ENCODE measurements around the gene PDE1C.
"Not testable (repeated sequence)": the region's sequence is repeated elsewhere in the genome, so short reads cannot be mapped to it uniquely, and the experiment has no call there.

The PDE1C gene

GRCh38 chr7:32042900-32043299, 27.3 kb downstream of the PDE1C start:
- no peak for DNase-seq

GRCh38 chr7:32039000-32039756, 31.0 kb downstream of the PDE1C start:
- no peak for DNase-seq

DNA sequence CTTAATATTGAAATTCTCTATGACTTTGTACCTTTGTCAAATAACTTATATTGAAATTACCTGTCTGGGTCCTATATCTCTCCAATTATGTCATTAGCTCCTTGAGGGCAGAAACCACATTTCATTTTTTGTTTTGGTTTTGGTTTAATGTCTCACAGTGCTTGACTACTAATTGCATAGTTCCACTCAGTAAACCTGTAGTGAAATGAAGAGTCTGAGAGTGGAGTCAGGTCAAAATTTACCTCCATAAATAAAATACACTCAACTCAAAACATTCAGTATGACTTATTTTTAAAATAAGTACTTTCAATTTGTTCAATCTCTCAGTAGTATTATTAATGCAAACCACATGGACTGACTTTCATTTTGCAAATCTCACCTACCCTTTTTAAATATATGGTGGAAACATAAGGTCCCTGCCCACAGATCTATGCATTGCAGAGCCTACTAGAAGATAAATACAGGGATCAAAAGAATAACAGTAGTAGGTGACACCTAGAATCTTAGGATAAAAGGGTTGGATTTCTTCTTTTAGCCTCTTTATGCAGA, 32.5 kb downstream of the PDE1C start:
- DNase-seq, result no peak

DNA sequence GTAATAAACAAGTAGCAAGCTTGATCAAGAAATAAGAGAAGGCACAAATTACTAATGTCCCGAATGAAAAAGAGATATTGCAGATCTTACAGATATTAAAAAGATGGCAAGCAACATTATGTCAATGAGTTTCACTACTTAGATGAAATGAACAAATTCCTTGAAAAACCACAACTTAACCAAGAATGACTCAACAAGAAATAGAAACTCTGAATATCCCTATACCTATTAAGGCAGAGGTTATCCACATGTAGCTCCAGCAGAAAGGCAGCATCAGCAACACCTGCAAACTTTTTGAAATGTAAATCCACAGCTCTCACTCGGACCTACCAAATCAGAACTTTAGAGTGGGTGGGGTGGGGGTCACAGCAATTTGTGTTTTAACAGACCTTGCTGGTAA, 33.6 kb downstream of the PDE1C start:
- DNase-seq, result no peak

- no peak for DNase-seq
These were observed 36.2 kb downstream of the PDE1C start for GRCh38 chr7:32034052-32034451.

DNA sequence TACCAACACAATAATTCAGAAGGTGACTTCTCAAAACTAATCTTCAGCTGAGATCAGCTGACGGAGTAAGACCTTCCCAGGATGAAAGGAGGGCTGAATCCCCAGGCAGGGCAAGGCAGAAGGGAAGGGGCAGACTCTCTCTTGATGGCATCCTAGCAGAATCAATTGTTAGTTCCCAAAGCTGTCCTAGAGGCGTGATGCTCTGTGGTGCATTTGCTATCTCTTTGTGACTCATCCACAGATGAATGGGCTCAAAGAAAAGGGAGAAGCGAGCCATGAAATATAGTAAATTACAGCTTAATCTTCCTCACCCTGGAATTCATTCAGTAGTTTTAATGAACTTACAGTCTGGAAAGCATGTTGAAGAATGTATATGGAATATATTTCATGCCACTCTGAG, 37.2 kb downstream of the PDE1C start:
- no peak for DNase-seq

DNA sequence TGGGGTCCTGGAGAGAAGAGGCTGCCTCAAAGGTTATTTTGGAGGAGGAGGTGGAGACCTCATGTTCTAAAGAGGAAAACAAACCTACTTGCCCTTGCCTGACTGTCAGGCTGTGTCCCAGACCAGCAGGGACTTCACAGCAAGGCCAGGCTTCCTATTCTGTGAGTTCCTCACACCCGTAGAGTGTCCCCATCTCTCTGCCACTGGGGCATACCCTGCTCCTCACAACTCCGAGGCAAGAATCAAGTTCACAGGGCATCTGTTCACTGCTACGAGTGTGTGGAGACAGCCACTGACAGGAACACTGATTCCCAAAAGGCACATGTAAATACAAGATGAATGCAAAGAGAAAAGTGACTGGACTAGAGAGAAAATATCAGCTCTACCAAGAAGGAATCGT, 38.0 kb downstream of the PDE1C start:
- DNase-seq, result no peak

GRCh38 chr7:32030904-32031692, 39.1 kb downstream of the PDE1C start:
- no peak for DNase-seq

DNA sequence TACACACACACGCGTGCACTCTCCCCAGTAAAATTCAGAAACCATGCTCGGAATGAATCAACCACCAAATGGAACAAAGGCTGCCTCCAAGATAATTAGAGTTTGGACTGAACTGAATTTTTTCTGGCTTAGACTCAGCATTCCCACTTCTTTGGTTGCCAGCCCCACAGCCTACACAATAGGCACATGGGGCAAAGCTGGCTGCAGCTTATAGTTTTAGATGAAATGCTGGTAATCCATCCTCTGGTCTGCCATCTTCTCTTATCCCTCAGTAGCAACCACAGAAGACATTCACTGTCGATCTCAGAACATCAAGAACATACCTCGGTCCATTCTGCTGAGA, 44.2 kb downstream of the PDE1C start:
- DNase-seq, result no peak

GRCh38 chr7:32025381-32026082, 44.7 kb downstream of the PDE1C start:
- no peak for DNase-seq

- no peak for DNase-seq
These were observed 46.8 kb downstream of the PDE1C start for GRCh38 chr7:32023376-32023775.

DNA sequence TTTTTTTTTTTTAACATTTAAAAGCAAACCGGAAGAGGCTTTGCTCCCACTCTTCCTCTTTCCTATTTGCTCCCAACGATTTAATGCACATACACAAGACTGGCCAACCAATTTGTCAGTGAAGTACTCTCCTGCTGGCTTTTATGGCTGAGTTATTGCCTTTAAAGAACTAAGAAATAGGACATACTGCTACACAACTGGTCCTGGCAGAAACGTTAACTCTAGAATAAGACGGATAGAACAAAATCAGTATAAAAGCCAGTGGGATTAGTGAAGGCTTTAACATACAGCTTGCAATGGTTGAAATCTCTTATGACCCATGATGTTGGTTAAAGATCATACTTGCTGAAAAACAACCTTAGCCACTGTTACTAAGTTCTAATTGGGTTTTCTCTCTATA, 47.2 kb downstream of the PDE1C start:
- DNase-seq, result no peak

DNA sequence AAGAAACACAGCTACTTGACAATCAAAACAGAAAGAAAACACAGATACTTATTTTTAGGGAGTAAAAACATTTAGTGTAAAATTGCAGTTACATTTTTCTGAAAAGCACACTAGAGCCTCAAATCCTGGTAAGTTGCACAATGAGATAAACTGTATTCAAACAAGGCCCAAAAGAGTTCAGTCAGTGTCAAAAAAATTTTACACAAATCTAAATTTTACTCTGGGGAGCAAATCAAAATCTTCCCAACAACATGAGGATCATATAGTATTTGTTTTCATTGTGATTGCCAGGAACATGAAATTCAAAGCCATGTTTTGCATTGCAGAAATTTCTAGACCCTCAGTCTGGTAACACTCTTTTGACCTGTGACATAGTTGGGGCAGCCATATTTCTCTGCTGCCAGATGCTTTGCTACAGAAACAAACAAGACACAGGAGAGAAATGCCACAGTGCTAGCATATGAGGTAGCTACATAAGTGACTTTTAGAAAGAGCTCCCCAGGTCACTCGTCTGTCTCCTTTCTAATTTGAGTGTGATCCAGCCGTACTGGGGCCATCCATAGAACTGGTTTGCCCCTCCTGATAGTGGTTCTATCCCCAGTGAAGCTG, 49.6 kb downstream of the PDE1C start:
- DNase-seq, result no peak

DNA sequence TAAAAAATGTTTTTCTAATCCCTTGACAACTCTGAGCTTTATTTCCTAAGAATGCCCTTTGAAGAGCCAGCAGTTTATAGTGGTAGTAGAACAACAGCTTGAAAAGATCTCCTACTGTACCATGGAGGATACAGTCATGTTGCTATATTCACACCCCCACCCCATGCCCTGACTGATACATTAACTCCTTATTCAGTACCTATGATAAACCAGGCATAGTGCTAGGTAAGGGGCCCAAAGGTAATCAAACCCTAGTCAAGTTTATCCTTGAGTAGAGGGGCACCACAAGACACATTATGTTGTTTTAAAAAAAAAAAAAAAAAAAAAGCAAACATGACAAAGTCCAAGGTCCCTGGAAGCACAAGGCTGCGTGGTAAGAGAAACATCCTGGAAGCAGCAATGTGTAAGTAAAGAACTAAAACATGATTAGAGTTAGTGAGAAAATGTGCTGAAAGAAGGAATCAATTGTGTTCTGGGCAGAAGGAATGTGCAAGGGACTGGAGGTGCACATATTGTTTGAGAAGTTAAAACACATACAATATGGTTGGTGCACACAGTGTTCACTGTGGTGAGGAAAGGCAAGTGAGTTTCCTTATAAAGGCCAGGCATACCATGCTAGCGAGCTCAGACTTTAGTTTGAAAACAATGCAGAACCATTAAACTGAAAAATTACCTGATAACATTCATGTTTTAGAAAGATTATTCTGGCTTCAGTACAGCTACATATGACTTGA, 51.2 kb downstream of the PDE1C start:
- DNase-seq, result no peak

DNA sequence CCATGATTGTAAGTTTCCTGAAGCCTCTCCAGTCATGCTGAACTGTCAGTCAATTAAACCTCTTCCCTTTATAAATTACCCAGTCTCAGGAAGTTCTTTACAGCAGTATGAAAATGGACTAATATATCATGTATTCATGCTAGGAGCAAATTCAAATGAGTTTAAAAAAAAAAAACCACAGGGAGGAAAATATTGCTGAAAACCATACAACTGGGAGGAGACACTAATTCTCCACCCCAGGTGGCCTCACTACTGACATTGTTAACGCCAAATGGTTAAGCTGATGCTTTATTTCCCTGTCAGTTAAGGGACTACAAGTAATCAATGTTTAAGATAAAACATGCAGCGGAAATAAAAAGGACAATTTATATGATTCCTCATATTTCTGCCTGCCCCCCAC, 55.1 kb downstream of the PDE1C start:
- no peak for DNase-seq

- DNase-seq, result not testable (repeated sequence)
These were observed 56.7 kb downstream of the PDE1C start for GRCh38 chr7:32013471-32013870.

GRCh38 chr7:32005577-32005976, 64.6 kb downstream of the PDE1C start:
- no peak for DNase-seq

DNA sequence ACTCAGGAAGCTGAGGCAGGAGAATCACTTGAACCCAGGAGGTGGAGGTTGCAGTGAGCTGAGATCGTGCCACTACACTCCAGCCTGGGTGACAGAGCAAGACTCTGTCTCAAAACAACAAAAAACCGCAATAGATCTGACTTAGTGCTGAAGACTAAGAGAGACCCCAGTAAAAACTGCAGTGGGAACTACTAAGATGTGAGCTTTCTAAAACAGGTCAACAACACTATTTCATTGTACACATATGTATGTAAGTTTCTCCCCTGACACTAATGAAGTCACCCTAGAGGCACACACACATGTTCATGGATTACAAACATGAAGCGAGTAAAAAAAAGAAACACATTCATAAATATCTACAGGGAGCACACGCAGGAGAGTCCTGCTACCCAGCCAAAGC, 68.3 kb downstream of the PDE1C start:
- no peak for DNase-seq

DNA sequence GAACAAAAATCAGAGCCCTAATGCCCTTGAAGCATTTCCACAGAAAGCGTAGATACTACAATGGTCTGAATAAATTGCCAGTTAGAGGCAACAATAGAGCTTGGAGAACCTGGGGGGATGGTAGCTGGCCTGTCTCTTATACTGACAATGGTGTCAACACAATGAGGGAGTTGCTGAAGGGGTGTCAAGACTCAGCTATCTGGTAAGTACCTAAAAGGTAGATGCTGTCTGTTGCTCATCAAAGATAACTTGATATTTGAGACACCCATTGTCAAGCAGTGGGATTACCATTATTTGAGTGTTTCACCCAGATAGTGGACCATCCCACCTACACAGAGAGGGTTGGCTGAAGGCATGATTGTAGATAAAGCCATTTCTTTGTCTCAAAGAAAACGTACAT, 72.8 kb downstream of the PDE1C start:
- no peak for DNase-seq

GRCh38 chr7:31995134-31995533, 75.1 kb downstream of the PDE1C start:
- DNase-seq, result no peak

DNA sequence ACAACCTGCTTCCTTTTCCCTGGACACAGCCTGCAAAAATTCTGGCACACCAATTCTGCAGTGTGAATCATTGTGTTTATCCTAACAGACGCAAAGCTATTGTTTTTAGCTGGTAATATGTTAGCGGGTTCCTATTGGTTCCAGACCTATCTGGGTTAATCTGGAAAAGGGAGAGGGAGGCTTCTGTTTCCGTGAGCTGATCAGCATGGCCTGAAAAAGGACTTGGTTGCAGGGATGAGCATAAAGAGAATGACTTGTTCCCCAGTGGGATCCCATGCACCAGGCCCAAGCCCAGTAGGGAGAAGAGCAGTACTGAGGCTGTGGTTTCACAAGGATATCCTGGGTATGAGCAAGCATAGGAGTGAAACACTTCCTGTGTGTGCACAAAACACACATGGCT, 78.4 kb downstream of the PDE1C start:
- DNase-seq, result no peak

- DNase-seq, result no peak
These were observed 78.8 kb downstream of the PDE1C start for GRCh38 chr7:31991406-31991805.

Measured in NCI-H1417 treated with DMSO at 0.1 percent for 48 hours (cell line).